ENCODE measurements around the gene OPTC.

GRCh38 chr1:203473281-203473680, 20.7 kb upstream of the OPTC start:
- TF ChIP-seq, protein P1, sequence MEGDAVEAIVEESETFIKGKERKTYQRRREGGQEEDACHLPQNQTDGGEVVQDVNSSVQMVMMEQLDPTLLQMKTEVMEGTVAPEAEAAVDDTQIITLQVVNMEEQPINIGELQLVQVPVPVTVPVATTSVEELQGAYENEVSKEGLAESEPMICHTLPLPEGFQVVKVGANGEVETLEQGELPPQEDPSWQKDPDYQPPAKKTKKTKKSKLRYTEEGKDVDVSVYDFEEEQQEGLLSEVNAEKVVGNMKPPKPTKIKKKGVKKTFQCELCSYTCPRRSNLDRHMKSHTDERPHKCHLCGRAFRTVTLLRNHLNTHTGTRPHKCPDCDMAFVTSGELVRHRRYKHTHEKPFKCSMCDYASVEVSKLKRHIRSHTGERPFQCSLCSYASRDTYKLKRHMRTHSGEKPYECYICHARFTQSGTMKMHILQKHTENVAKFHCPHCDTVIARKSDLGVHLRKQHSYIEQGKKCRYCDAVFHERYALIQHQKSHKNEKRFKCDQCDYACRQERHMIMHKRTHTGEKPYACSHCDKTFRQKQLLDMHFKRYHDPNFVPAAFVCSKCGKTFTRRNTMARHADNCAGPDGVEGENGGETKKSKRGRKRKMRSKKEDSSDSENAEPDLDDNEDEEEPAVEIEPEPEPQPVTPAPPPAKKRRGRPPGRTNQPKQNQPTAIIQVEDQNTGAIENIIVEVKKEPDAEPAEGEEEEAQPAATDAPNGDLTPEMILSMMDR (IDR thresholded peaks at IDR 0.05; ENCODE audit: low read depth, low read length): no peak
- no peak for TF ChIP-seq POLR2A (IDR thresholded peaks at IDR 0.05; ENCODE audit: extremely low read depth, insufficient read length)

Measured in NB4 (cell line).